Endothelial cell of umbilical vein (primary cell): ENCODE data around the gene ESRRA. TPM values are rescaled to one million over a fixed set of nuclear protein-coding genes. Genes with fewer than 3 reads are reported as not detected.

ENCODE experiments used
- BruUV-seq: library from RNA; stranded (reverse); fragments of 400-500 nt; replicated peaks from 2 replicates; lab custom pipeline; 2021; lab: Mats Ljungman, UMichigan
- CTCF ChIA-PET: fragments of 300-600, 350-600 bp; sonication (Branson Sonifier 250); formaldehyde crosslinking; loops from one replicate; lab custom pipeline; 2021; ENCODE audit warnings: antibody characterized with exemption, inconsistent platforms; lab: Charles Lee
- POLR2A ChIA-PET: fragments of 300-600, 350-600 bp; sonication (Branson Sonifier 250); formaldehyde crosslinking; loops from one replicate; lab custom pipeline; 2021; ENCODE audit warnings: antibody characterized with exemption, inconsistent platforms; lab: Charles Lee
- DNase-seq: peaks from one replicate; pipeline ENCODE4 v3.0.0-alpha.2; 2011; ENCODE audit warnings: low read depth, low spot score
- FAIRE-seq: peaks from 2 replicates; lab custom pipeline; 2011; peaks lifted over from hg19 to GRCh38; lab: Jason Lieb, UNC
- H2AFZ ChIP-seq: 2 replicates; pipeline ENCODE4 v1.6.0; 2012; ENCODE audit warnings: low read depth, low read length, control low read depth, inconsistent platforms
- H3K27ac ChIP-seq: 2 replicates; pipeline ENCODE4 v1.5.1; 2011; ENCODE audit warnings: low read depth, mild to moderate bottlenecking, control low read depth, low read length, moderate library complexity; ENCODE audit not compliant: insufficient read depth
- H3K27me3 ChIP-seq, 2 experiments: 2 replicates each; pipeline versions ENCODE4 v1.6.0 to v1.6.1; 2011; ENCODE audit warnings: low read length in 2 of 2, mixed read lengths in 1 of 2; ENCODE audit not compliant: control insufficient read depth in 2 of 2, insufficient read depth in 2 of 2
- H3K36me3 ChIP-seq, 2 experiments: 2 replicates in 1 of 2; 3 replicates in 1 of 2; pipeline ENCODE4 v1.5.1; 2011; ENCODE audit warnings: low read length in 2 of 2, mild to moderate bottlenecking in 1 of 2, moderate library complexity in 1 of 2; ENCODE audit not compliant: control insufficient read depth in 2 of 2, insufficient read depth in 2 of 2; ENCODE audit errors: extremely low read depth in 1 of 2
- H3K4me1 ChIP-seq: 3 replicates; pipeline ENCODE4 v1.5.1; 2011; ENCODE audit warnings: mild to moderate bottlenecking, low read length; ENCODE audit not compliant: control insufficient read depth, insufficient read depth; ENCODE audit errors: extremely low read depth
- H3K4me2 ChIP-seq: 2 replicates; pipeline ENCODE4 v1.6.1; 2011; ENCODE audit warnings: low read length, control low read depth, mixed read lengths; ENCODE audit not compliant: insufficient read depth
- H3K4me3 ChIP-seq, 3 experiments: fragments of 200-600 bp in 1 of 3; sonication (generic), shearing (Covaris generic) in 1 of 3; replicated peaks in 1 of 3; 2 replicates each; pipeline ENCODE4 v1.5.1; 2011 to 2016; ENCODE audit warnings: control low read depth in 3 of 3, low read length in 3 of 3, mild to moderate bottlenecking in 2 of 3, inconsistent platforms in 1 of 3, low read depth in 1 of 3, moderate library complexity in 1 of 3; ENCODE audit not compliant: insufficient read depth in 1 of 3
- H3K79me2 ChIP-seq: 2 replicates; pipeline ENCODE4 v1.6.0; 2012; ENCODE audit warnings: low read length, inconsistent platforms; ENCODE audit not compliant: control insufficient read depth, insufficient read depth
- H3K9ac ChIP-seq: replicated peaks from 2 replicates; pipeline ENCODE3; 2011; ENCODE audit warnings: low read length, control low read depth; ENCODE audit not compliant: insufficient read depth; ENCODE audit errors: extremely low read depth
- H3K9me1 ChIP-seq: replicated peaks from 3 replicates; pipeline ENCODE4 v1.6.0; 2011; ENCODE audit warnings: mild to moderate bottlenecking, low read length; ENCODE audit not compliant: control insufficient read depth, insufficient read depth; ENCODE audit errors: extremely low read depth
- H3K9me3 ChIP-seq: replicated peaks from 2 replicates; pipeline ENCODE4 v1.5.1; 2012; ENCODE audit warnings: low read length, inconsistent platforms; ENCODE audit not compliant: control insufficient read depth, insufficient read depth
- H4K20me1 ChIP-seq: replicated peaks from 2 replicates; pipeline ENCODE3; 2011; ENCODE audit warnings: mild to moderate bottlenecking, low read length; ENCODE audit not compliant: control insufficient read depth, insufficient read depth; ENCODE audit errors: extremely low read depth
- CTCF ChIP-seq, 2 donors: IDR thresholded peaks; 1 replicate in 1 of 2; 2 replicates in 1 of 2; pipeline ENCODE4 v1.5.1; 2011; ENCODE audit warnings: low read length in 2 of 2, mild to moderate bottlenecking in 2 of 2, moderate library complexity in 2 of 2, control low read depth in 1 of 2, inconsistent platforms in 1 of 2, low read depth in 1 of 2; ENCODE audit not compliant: insufficient read depth in 1 of 2; ENCODE audit errors: extremely low read depth in 1 of 2
- EZH2 ChIP-seq: IDR thresholded peaks from 2 replicates; pipeline ENCODE4 v1.6.1; 2012; ENCODE audit warnings: borderline replicate concordance, low read depth, mild to moderate bottlenecking, moderate library complexity, low read length, inconsistent platforms; ENCODE audit not compliant: severe bottlenecking
- FOS ChIP-seq: IDR thresholded peaks from 2 replicates; pipeline ENCODE4 v1.6.1; 2011; ENCODE audit warnings: mild to moderate bottlenecking, low read length, moderate library complexity, borderline replicate concordance; ENCODE audit not compliant: insufficient read depth
- GATA2 ChIP-seq: IDR thresholded peaks from 2 replicates; pipeline ENCODE4 v1.7.0; 2011; ENCODE audit warnings: low read depth, mild to moderate bottlenecking, moderate library complexity, mixed read lengths, low read length; ENCODE audit not compliant: insufficient read length, insufficient read depth
- JUN ChIP-seq: IDR thresholded peaks from 2 replicates; pipeline ENCODE4 v1.6.1; 2011; ENCODE audit warnings: borderline replicate concordance, low read depth; ENCODE audit not compliant: insufficient read length, insufficient read depth
- MYC ChIP-seq: IDR thresholded peaks from one replicate; pipeline ENCODE4 v1.6.1; 2011; ENCODE audit warnings: mild to moderate bottlenecking, low read depth, low read length
- POLR2A ChIP-seq: IDR thresholded peaks from 2 replicates; pipeline ENCODE4 v1.6.1; 2012; ENCODE audit warnings: low read depth, mild to moderate bottlenecking, control low read depth, low read length
- POLR2AphosphoS5 ChIP-seq: IDR thresholded peaks from 2 replicates; pipeline ENCODE4 v1.6.1; 2012; ENCODE audit warnings: low read depth, mild to moderate bottlenecking, control low read depth, low read length, moderate library complexity; ENCODE audit not compliant: insufficient read depth
- dilution Hi-C: fragments of 300-500 bp; cut with MboI; formaldehyde crosslinking; loops from one replicate; pipeline ENCODE4 v1.15.0; 2019; ENCODE audit warnings: low sequenced_read_pairs; ENCODE audit not compliant: extremely low pct_ligation_motif_present
- intact Hi-C: fragments of 100-400 bp; cut with micrococcal nuclease; formaldehyde crosslinking; loops from one replicate; pipeline ENCODE4 v1.10.0; 2022
- polyA plus RNA-seq, 4 experiments: library from polyadenylated mRNA; depleted of rRNA in 3 of 4; stranded (reverse) in 3 of 4; unstranded in 1 of 4; fragments of >200 nt; gene quantifications; 2 replicates each; pipeline versions ENCODE4 v1.2.1 to v1.2.3, GENCODE V29; 2011 to 2012; ENCODE audit warnings: missing spikeins in 1 of 4
- total RNA-seq: library from RNA; stranded (reverse); gene quantifications from 2 replicates; pipeline ENCODE4 v1.2.3, GENCODE V29; 2021
- TF ChIP-seq, protein P1 (sequence below): IDR thresholded peaks from 2 replicates; pipeline ENCODE4 v1.6.1; 2011; ENCODE audit not compliant: insufficient read depth, insufficient read length

ESRRA gene
- total and polyA plus RNA-seq, 2 donors (not counting 3 experiments of a cell fraction or from before 2014, with no cell fraction given) = 17.2 to 37.4 TPM

DNA sequence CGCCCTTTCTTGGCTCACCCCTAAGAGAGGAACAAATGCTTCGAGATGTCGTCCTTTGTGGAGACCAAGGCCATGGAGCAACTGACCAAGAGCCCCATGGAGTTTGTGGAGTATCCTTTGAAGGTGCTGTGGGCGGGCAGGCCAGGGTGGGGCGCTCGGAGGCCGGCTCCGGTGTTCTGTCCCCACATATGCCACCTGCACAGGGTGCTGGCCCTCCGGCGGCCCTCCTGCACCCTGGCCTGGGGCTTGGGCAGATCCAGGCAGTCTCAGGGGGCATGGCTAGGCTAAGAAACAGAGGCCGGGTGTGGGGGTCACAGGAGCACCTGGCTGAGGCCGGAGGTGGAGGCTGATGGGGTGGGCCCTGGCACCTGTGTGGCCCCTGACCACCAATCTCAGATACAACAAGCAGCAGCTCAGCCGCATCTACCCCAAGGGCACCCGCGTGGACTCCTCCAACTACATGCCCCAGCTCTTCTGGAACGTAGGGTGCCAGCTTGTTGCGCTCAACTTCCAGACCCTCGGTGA, 43.7 kb upstream of the ESRRA start:
- H3K4me1 ChIP-seq = peaks cover 22% of the 10 kb centered on the region
- ChIA-PET CTCF (interaction anchor here (1.0 kb wide), 1 partner anchor 16 kb away, joined by 3 read pairs; no protein-coding TSS in a partner anchor), POLR2A (no interaction called here)
- H3K36me3 ChIP-seq = peaks cover 18 to 41% of the 10 kb centered on the region in 2 experiments
- H3K27ac ChIP-seq = no peak overlapping the region
- intact Hi-C loops (no loop called here), dilution Hi-C loops (no loop called here)
- no peaks in the 10 kb centered on the region for H3K27me3 ChIP-seq
- H3K4me2 ChIP-seq = no peak overlapping the region
- H2AFZ ChIP-seq = no peak overlapping the region
- H3K9ac ChIP-seq = no peak overlapping the region
- FAIRE-seq = no peak
- H3K79me2 ChIP-seq = no peaks in the 10 kb centered on the region
- no peaks in the 10 kb centered on the region for H3K9me1 ChIP-seq
- no peak overlapping the region for H3K4me3 ChIP-seq
- no peaks in the 10 kb centered on the region for H4K20me1 ChIP-seq
- no peak for TF ChIP-seq JUN
- TF ChIP-seq EZH2 = no peak
- TF ChIP-seq FOS = no peak
- no peak for TF ChIP-seq MYC
- DNase-seq = no peak
- no TSS peak for BruUV-seq
- H3K9me3 ChIP-seq = no peaks in the 10 kb centered on the region

GRCh38 chr11:64262271-64263002, 42.9 kb upstream of the ESRRA start:
- peak overlapping the region; percentile 14 for H3K4me2 ChIP-seq
- CTCF ChIA-PET = interaction anchor here (0.6 to 2.7 kb wide), 10 partner anchors 8 to 93 kb away, joined by 3 to 24 read pairs (median 4); partner anchors contain the start of genes CATSPERZ and PLCB3
- H3K9me3 ChIP-seq = no peaks in the 10 kb centered on the region
- H4K20me1 ChIP-seq = no peaks in the 10 kb centered on the region
- no peak for TF ChIP-seq POLR2AphosphoS5
- no peak for TF ChIP-seq FOS
- TF ChIP-seq POLR2A = no peak
- TF ChIP-seq JUN = no peak
- TF ChIP-seq MYC = no peak
- TF ChIP-seq, protein P1, sequence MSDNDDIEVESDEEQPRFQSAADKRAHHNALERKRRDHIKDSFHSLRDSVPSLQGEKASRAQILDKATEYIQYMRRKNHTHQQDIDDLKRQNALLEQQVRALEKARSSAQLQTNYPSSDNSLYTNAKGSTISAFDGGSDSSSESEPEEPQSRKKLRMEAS = no peak
- no peak for TF ChIP-seq EZH2
- TF ChIP-seq CTCF (IDR thresholded peaks at IDR 0.05; ENCODE audit: extremely low read depth in 1 of 2, insufficient read depth in 1 of 2, low read depth in 1 of 2, low read length in 2 of 2) = no peak
- TF ChIP-seq GATA2 = no peak
- FAIRE-seq = no peak
- peaks cover 16 to 40% of the 10 kb centered on the region in 2 experiments for H3K36me3 ChIP-seq
- H3K79me2 ChIP-seq = no peaks in the 10 kb centered on the region
- H3K9me1 ChIP-seq = no peaks in the 10 kb centered on the region
- POLR2A ChIA-PET = interaction anchor here (0.7 kb wide), 1 partner anchor 16 kb away, joined by 4 read pairs; the partner anchor contains the start of gene PPP1R14B
- H3K27ac ChIP-seq = peak overlapping the region; percentile 83
- H3K9ac ChIP-seq = peak overlapping the region; percentile 31
- no TSS peak for BruUV-seq
- peaks cover 27% of the 10 kb centered on the region for H3K4me1 ChIP-seq
- dilution Hi-C loops = no loop called here
- no peaks in the 10 kb centered on the region for H3K27me3 ChIP-seq
- intact Hi-C loops = loop anchor here (1.0 kb wide), 1 partner anchor 11 kb away; the partner anchor contains the start of gene PLCB3
- no peak overlapping the region for H2AFZ ChIP-seq
- H3K4me3 ChIP-seq = no peak overlapping the region
- DNase-seq = no peak
